Measurements from ENCODE around the gene IPO4. TPM values are rescaled to one million over a fixed set of nuclear protein-coding genes. Genes with fewer than 3 reads are reported as not detected.

The IPO4 gene
- total and polyA plus RNA-seq, 4 donors, result 13.6 to 32.9 (median 23.0) TPM

- no peak overlapping the region for H3K9ac ChIP-seq (ENCODE audit: low read depth in 1 of 2, low read length in 2 of 2)
- 96% methylated on average over 9 of the region's 9 CpGs for WGBS
- H3K4me3 ChIP-seq (ENCODE audit: low read depth in 1 of 3, low read length in 3 of 3), result no peak overlapping the region
- H3K9me3 ChIP-seq (ENCODE audit: control insufficient read depth in 4 of 4, low read length in 3 of 4), result no peaks in the 10 kb centered on the region
- TF ChIP-seq ATF3 (IDR thresholded peaks at IDR 0.05), result no peak
- TF ChIP-seq CTCF (IDR thresholded peaks at IDR 0.05; ENCODE audit: low read depth, low read length, missing input control), result no peak
- no peak for TF ChIP-seq ZBTB33 (IDR thresholded peaks at IDR 0.05)
- TF ChIP-seq RAD21 (IDR thresholded peaks at IDR 0.05), result no peak
- TF ChIP-seq YY1 (IDR thresholded peaks at IDR 0.05), result no peak
- no peak for TF ChIP-seq NR2F2 (IDR thresholded peaks at IDR 0.05)
- no peak for TF ChIP-seq MAX (IDR thresholded peaks at IDR 0.05)
- TF ChIP-seq SP1 (IDR thresholded peaks at IDR 0.05), result no peak
- TF ChIP-seq HNF4A (conservative IDR thresholded peaks at IDR 0.05), result no peak
- no peak for TF ChIP-seq FOXA1 (IDR thresholded peaks at IDR 0.05)
- TF ChIP-seq REST (IDR thresholded peaks at IDR 0.05), result no peak
- no peak for TF ChIP-seq JUND (IDR thresholded peaks at IDR 0.05)
- DNase-seq (ENCODE audit: low spot score), result no peak
- H3K27me3 ChIP-seq (ENCODE audit: control insufficient read depth in 4 of 4, insufficient read depth in 4 of 4, low read length in 3 of 4), result no peaks in the 10 kb centered on the region
- peaks cover 3 to 40% (median 35%) of the 10 kb centered on the region in 4 donors for H3K36me3 ChIP-seq (ENCODE audit: control insufficient read depth in 4 of 4, insufficient read depth in 3 of 4, low read depth in 1 of 4, low read length in 3 of 4)
- H3K4me1 ChIP-seq (ENCODE audit: control insufficient read depth in 4 of 4, insufficient read depth in 4 of 4, low read length in 3 of 4), result peaks cover 3 to 28% (median 21%) of the 10 kb centered on the region in 4 donors
- H3K27ac ChIP-seq (ENCODE audit: low read depth in 1 of 2, low read length in 2 of 2), result no peak overlapping the region
Measured at GRCh38 chr14:24150061-24150460, 38.6 kb downstream of the IPO4 start.

GRCh38 chr14:24149302-24149969 lies 39.2 kb downstream of the IPO4 start:
- no peak for DNase-seq (ENCODE audit: low spot score)
- TF ChIP-seq HNF4G (IDR thresholded peaks at IDR 0.05) (no peak), YY1 (IDR thresholded peaks at IDR 0.05) (no peak), MAX (IDR thresholded peaks at IDR 0.05) (no peak), RAD21 (IDR thresholded peaks at IDR 0.05) (no peak), GABPA (IDR thresholded peaks at IDR 0.05 in 1 of 2, conservative IDR thresholded peaks at IDR 0.05 in 1 of 2) (no peak), FOXA1 (IDR thresholded peaks at IDR 0.05) (no peak), JUND (IDR thresholded peaks at IDR 0.05) (no peak), TAF1 (conservative IDR thresholded peaks at IDR 0.05) (no peak), HNF4A (conservative IDR thresholded peaks at IDR 0.05) (no peak), EGR1 (IDR thresholded peaks at IDR 0.05; ENCODE audit: low read depth in 2 of 2) (no peak), ATF3 (IDR thresholded peaks at IDR 0.05) (no peak), NR2F2 (IDR thresholded peaks at IDR 0.05) (no peak), SP1 (IDR thresholded peaks at IDR 0.05) (no peak), RXRA (IDR thresholded peaks at IDR 0.05) (no peak), CTCF (IDR thresholded peaks at IDR 0.05; ENCODE audit: low read depth, low read length, missing input control) (no peak)

More at GRCh38 chr14:24149302-24149969, 39.2 kb downstream of the IPO4 start:
- Histone ChIP-seq H3K9ac (ENCODE audit: low read depth in 1 of 2, low read length in 2 of 2) (no peak overlapping the region), H3K27ac (ENCODE audit: low read depth in 1 of 2, low read length in 2 of 2) (no peak overlapping the region), H3K4me3 (ENCODE audit: low read depth in 1 of 3, low read length in 3 of 3) (no peak overlapping the region), H3K36me3 (ENCODE audit: control insufficient read depth in 4 of 4, insufficient read depth in 3 of 4, low read depth in 1 of 4, low read length in 3 of 4) (peaks cover 1 to 35% (median 31%) of the 10 kb centered on the region in 4 donors), H3K9me3 (ENCODE audit: control insufficient read depth in 4 of 4, low read length in 3 of 4) (no peaks in the 10 kb centered on the region), H3K27me3 (ENCODE audit: control insufficient read depth in 4 of 4, insufficient read depth in 4 of 4, low read length in 3 of 4) (no peaks in the 10 kb centered on the region), H3K4me1 (ENCODE audit: control insufficient read depth in 4 of 4, insufficient read depth in 4 of 4, low read length in 3 of 4) (peaks cover 3 to 32% (median 21%) of the 10 kb centered on the region in 4 donors)
- 96% methylated on average over 3 of the region's 3 CpGs for WGBS

All from liver (tissue), 9 donors.